Motor neuron (in vitro differentiated cells): ENCODE measurements around the gene IQSEC2. TPM values are rescaled to one million over a fixed set of nuclear protein-coding genes. Genes with fewer than 3 reads are reported as not detected.

Experiments used
- ATAC-seq, 8 experiments: fragments of 200-7000 bp; cut with Tn5 transposase; replicated peaks in 6 of 8; 2 replicates each; pipeline ENCODE4 v1.8.0; 2021; ENCODE audit warnings: mild to moderate bottlenecking in 8 of 8, moderate library complexity in 8 of 8
- H3K27ac ChIP-seq, 2 donors: fragments of 250-450 bp; sonication (Bioruptor Pico); 2 replicates each; pipeline ENCODE4 v1.9.0; 2021; ENCODE audit warnings: antibody characterized with exemption in 2 of 2, mild to moderate bottlenecking in 2 of 2, moderate library complexity in 1 of 2
- H3K4me1 ChIP-seq, 2 donors: fragments of 250-450 bp; sonication (Bioruptor Pico); replicated peaks in 1 of 2; 2 replicates each; pipeline ENCODE4 v1.6.1; 2021; ENCODE audit warnings: antibody characterized with exemption in 2 of 2, mild to moderate bottlenecking in 2 of 2, moderate library complexity in 1 of 2
- H3K4me3 ChIP-seq, 5 donors: fragments of 250-450 bp; sonication (Bioruptor Pico); 2 replicates each; pipeline ENCODE4 v1.9.0; 2021; ENCODE audit warnings: antibody characterized with exemption in 5 of 5, mild to moderate bottlenecking in 5 of 5, moderate library complexity in 4 of 5
- WGBS, 10 experiments: fragments of 450-650 bp; shearing (Covaris generic); methylation state at CpG; one replicate each; pipeline ENCODE4 v1.0.0; 2022; 5-methylcytosine and 5-hydroxymethylcytosine counted together
- in situ Hi-C, 9 experiments: fragments of 400-800 bp; cut with MboI; loops; one replicate each; pipeline ENCODE4 v1.15.0; 2021; ENCODE audit warnings: low sequenced_read_pairs in 9 of 9, low pct_unique_long_range_greater_than_20kb in 2 of 9; ENCODE audit not compliant: unreplicated experiment in 9 of 9
- total RNA-seq, 8 experiments: library from RNA; unstranded; fragments of 300-600 nt; gene quantifications; 2 replicates each; pipeline versions ENCODE4 v1.2.3 to v1.2.4, GENCODE V29; 2022

IQSEC2 gene
- total RNA-seq, 8 experiments from 2014 or later: 1.7 to 13.9 (median 6.5) TPM

- no peak overlapping the region for H3K4me3 ChIP-seq
- no CpG with 5 or more reads among the region's 3 CpGs for WGBS, 10 experiments
- in situ Hi-C loops: no loop called here
- peaks cover 26 to 29% of the 10 kb centered on the region in 2 donors for H3K4me1 ChIP-seq
- H3K27ac ChIP-seq: no peak overlapping the region
- ATAC-seq: no peak
These were observed 10.2 kb upstream of the IQSEC2 start for GRCh38 chrX:53291596-53291995.

- no peak overlapping the region for H3K4me3 ChIP-seq
- no peak for ATAC-seq
- no peak overlapping the region for H3K27ac ChIP-seq
- peaks cover 26 to 29% of the 10 kb centered on the region in 2 donors for H3K4me1 ChIP-seq
- in situ Hi-C loops: no loop called here
- 32% methylated on average over 6 of the region's 7 CpGs; no CpG with 5 or more reads in 9 of the 10 experiments for WGBS, 10 experiments
These were observed 9.2 kb upstream of the IQSEC2 start for GRCh38 chrX:53290441-53291041.

DNA sequence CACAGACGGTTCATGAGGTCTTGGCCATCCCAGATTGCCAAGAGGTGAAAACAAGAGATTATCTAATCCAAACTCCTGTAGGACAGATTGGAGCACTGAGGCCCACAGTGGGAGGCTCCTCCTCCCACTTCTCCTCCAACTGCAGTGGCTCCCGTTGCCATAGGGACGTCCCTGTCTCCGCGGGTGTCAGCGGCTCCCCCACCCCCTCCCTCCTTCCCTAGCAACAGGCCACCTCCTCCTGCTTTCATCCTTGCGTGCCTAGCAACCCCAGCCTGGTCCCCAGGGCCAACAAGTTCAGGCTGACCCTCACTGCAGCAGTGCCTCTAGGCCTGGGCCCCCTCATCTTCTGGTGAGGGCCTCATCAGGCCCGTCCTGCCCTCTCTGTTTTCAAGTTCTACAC, 6.8 kb upstream of the IQSEC2 start:
- Histone ChIP-seq H3K27ac (peak overlapping the region in 1 of 2 donors; percentile 47), H3K4me1 (peaks cover 31 to 34% of the 10 kb centered on the region in 2 donors), H3K4me3 (no peak overlapping the region)
- peak; percentile 10 to 77 (median 66) for ATAC-seq
- WGBS, 10 experiments: 8% methylated on average over 6 of the region's 8 CpGs; no CpG with 5 or more reads in 9 of the 10 experiments
- in situ Hi-C loops: no loop called here

DNA sequence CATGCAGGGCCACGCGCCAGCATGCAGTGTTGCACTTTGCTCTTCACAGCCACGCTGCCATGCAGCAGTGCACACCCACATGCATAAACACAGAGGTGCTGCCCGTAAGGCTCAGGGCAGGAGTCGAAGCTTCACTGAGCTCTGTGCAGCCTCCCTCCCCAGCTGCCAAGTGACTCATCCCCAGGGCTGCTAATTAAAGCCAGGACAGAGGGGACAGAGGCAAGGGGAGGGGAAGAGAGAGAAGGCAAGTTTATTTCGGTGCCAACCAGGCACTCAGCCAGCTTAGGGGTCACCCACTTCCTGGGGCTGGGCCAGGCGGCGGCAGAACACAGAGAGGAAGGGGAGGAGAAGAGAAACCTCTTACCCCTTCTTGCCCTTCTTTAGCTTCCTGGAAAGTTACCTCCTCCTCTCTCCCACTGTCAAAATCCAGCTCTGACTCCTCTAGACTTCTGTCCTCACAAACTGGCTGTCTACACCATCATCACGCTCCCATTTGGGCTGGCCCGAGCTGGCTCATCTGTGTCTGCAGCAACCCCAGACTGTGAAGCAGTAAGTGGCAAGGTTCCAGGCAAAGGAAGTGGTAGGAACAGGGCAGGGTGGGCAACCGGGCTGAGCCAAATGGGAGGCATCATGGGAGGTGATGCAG, 6.2 kb upstream of the IQSEC2 start:
- peak; percentile 83 to 92 (median 89) for ATAC-seq
- 0 to 32% methylated on average over 3 to 6 of the region's 11 CpGs; no CpG with 5 or more reads in 8 of the 10 experiments for WGBS, 10 experiments
- Histone ChIP-seq H3K27ac (peak overlapping the region; percentile 47 to 48), H3K4me3 (no peak overlapping the region), H3K4me1 (peaks cover 31 to 34% of the 10 kb centered on the region in 2 donors)
- in situ Hi-C loops: no loop called here

- ATAC-seq: no peak
- in situ Hi-C loops: no loop called here
- WGBS, 10 experiments: 34 to 100% (median 96%) methylated on average over 1 to 2 of the region's 3 CpGs; no CpG with 5 or more reads in 6 of the 10 experiments
- no peak overlapping the region for H3K27ac ChIP-seq
- no peak overlapping the region for H3K4me3 ChIP-seq
- H3K4me1 ChIP-seq: peaks cover 31 to 39% of the 10 kb centered on the region in 2 donors
These were observed 4.8 kb upstream of the IQSEC2 start for GRCh38 chrX:53286171-53286570.

GRCh38 chrX:53285591-53285990, 4.2 kb upstream of the IQSEC2 start:
- in situ Hi-C loops: no loop called here
- WGBS, 10 experiments: 52% methylated on average over 3 of the region's 3 CpGs; no CpG with 5 or more reads in 9 of the 10 experiments

DNA sequence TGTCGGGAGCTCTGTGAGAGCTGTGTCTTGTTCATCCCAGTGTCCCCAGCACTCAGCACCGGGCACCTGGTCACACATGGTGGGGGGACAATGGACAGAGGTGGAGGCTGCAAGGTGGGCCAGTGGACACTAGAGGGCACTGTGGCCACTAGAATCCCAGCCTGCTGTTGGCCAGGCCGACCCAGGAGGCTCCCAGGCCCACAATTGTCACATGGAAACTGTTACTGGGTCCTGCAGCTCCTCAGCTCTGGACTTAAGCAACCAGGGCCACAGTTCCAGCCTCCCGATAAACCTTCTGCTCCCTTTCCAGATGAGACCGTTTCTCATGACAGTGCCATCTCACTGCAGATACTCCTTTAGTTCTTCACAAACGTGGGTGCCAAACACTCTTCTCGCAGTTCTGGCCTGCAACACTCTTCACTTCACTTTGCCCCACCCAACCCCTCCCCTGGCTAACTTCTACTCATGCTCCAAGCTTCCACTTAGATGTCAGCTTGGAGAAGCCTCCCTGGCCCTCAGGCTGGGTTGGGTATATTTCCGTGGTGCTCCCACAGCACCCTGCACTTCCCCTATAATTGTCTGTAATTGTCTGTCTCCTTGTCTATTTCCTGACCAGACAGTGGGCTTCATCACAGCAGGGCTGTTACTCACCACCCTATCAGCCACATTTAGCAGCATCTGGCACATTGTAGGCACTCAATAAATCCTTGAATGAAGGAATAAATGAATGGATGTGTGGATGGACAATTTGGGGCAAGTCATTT, 3.5 kb upstream of the IQSEC2 start:
- peak; percentile 12 to 47 (median 22) for ATAC-seq
- WGBS, 10 experiments: 39% methylated on average over 5 of the region's 8 CpGs; no CpG with 5 or more reads in 9 of the 10 experiments
- in situ Hi-C loops: no loop called here
- Histone ChIP-seq H3K27ac (no peak overlapping the region), H3K4me1 (peaks cover 31 to 41% of the 10 kb centered on the region in 2 donors), H3K4me3 (no peak overlapping the region)

More at GRCh38 chrX:53285591-53285990, 4.2 kb upstream of the IQSEC2 start:
- H3K27ac ChIP-seq: no peak overlapping the region
- no peak overlapping the region for H3K4me3 ChIP-seq
- ATAC-seq: no peak
- peaks cover 31 to 41% of the 10 kb centered on the region in 2 donors for H3K4me1 ChIP-seq

DNA sequence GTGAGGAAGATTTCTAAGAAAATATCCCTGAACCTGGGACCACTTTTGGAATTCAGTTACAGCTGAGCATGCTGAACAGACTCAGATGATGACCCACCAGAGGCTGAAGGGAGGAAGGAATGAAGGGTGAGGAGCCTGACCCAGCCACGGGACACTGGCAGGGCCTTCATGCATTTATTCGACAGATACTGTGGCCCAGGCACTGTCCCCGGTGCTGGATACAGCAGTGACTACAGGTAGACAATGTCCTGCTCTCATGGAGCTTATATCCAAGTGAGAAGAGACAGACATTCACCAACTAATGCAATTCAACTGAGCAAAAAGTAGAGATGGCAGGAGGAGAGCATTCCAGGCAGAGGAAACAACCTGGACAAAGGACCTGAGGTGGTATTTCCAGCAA, 2.2 kb upstream of the IQSEC2 start:
- H3K27ac ChIP-seq: no peak overlapping the region
- ATAC-seq: no peak
- H3K4me1 ChIP-seq: peaks cover 19 to 30% of the 10 kb centered on the region in 2 donors
- in situ Hi-C loops: no loop called here
- H3K4me3 ChIP-seq: no peak overlapping the region
- 75% methylated on average over 2 of the region's 3 CpGs; no CpG with 5 or more reads in 9 of the 10 experiments for WGBS, 10 experiments

DNA sequence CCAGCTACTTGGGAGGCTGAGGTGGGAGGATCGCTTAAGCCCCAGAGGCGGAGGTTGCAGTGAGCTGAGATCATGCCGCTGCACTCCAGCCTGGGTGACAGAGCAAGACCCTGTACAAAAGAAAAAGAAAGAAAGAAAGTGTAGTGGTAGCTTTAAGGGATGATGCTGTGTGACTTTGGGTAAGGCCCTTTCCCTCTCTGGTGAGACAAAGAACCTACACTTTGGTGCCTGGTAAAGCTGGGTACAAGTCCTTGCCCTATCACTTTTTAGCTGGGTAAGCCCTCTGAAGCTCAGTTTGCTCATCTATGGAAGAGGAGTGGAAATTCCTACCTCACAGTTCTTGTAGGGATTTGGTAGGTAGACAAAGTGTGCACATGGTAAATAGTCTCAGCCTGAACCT, 1.7 kb upstream of the IQSEC2 start:
- no peak overlapping the region for H3K4me3 ChIP-seq
- ATAC-seq: no peak
- H3K4me1 ChIP-seq: peaks cover 14 to 27% of the 10 kb centered on the region in 2 donors
- in situ Hi-C loops: no loop called here
- no peak overlapping the region for H3K27ac ChIP-seq
- WGBS, 10 experiments: no CpG with 5 or more reads among the region's 3 CpGs

DNA sequence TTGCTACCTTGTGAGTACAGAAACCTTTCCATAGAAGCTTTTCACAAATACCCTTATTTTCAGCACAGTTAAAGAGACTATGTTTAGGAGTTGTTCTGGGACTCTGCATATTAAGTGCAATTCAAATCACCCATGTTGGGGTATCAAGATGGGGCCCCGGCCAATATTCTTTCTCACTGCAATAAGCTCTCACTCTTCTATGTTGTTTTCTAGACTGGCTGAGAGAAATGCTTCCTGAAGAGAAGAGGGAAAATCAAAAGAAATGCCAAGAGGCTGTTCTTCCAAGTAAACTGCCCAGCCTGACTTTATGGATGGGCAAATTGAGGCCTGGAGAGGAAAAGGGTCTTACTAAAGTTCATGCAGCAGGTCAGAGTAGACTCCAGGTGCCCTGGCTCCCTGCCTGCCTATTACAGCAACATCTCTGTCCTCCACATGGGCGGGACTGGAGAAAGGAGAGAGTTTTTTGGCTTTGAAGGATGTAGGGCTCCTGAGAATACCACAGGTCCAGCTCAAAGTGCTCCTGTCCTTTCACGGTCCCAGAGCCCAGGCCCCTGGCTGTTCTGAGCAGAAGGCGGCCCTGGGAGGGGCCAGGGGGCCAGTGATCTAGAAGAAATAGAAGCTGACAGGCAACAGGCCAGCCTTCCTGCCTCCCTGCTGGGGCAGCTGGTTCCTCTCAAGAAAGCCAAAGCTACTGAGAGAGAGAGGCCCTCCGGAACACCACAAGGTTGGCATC, 745 bp upstream of the IQSEC2 start:
- Histone ChIP-seq H3K4me3 (no peak overlapping the region), H3K4me1 (peaks cover 5 to 17% of the 10 kb centered on the region in 2 donors), H3K27ac (no peak overlapping the region)
- WGBS, 10 experiments: 48 to 100% methylated on average over 1 to 2 of the region's 5 CpGs; no CpG with 5 or more reads in 8 of the 10 experiments
- in situ Hi-C loops: no loop called here
- no peak for ATAC-seq

DNA sequence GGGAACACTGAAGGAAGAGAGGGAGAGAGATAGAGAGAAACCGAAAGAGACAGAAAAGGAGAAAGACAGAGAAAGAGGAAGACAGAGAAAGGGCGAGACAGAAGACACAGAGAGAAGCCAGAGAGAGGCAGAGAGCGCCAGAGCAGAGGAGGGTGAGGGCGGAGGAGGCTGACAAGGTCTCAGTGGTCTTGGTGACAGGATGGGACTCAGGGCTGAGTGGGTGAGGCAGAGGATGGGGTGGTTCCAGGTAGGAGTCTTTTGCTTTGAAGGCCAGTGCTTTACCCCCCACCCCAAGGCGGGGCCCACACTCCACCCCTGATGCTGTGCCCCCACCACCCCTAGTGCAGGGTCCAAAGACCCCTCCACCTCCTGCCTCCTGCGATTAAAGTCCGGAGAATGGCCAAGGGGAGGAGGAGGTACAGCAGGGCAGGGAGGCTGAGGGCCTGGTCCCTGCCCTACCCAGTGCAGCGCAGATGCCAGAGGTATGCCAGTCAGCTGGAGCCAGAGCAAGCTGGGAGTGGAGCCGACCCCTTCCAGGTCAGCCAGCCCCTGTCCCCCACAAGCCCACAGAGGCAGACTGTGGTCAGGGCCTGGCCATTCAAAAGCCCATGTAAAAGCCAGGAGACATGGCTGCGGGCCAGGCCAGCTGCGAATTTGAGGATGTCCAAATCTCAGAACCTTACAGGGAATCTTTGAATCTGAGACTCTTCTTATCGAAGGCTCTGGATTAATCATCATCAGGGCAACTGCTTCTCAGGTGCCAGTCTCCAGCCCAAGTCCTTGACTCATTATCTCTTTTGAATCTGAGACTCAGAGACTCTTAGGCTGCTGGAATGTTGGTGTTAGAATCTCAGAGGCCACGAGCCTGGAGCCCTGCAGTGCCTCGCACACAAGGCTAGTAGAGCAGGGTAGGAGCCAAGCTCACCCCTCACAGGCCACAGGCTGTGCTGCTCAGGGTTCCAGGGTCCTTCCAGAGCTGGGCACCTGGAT, 758 bp downstream of the IQSEC2 start:
- no peak overlapping the region for H3K27ac ChIP-seq
- WGBS, 10 experiments: 0 to 93% (median 39%) methylated on average over 2 to 3 of the region's 14 CpGs; no CpG with 5 or more reads in 5 of the 10 experiments
- peak; percentile 7 to 69 (median 52) for ATAC-seq
- H3K4me1 ChIP-seq: peaks cover 2 to 15% of the 10 kb centered on the region in 2 donors
- H3K4me3 ChIP-seq: no peak overlapping the region
- in situ Hi-C loops: no loop called here
